ENCODE measurements around the gene ATP5MC3. TPM values are rescaled to one million over a fixed set of nuclear protein-coding genes. Genes with fewer than 3 reads are reported as not detected.

ATP5MC3 gene
- total RNA-seq, 1 experiment from 2014 or later = 254 TPM

GRCh38 chr2:175207741-175208438, 26.4 kb upstream of the ATP5MC3 start:
- Histone ChIP-seq H3K9me3 (ENCODE audit: low read length) (no peaks in the 10 kb centered on the region), H3K4me1 (ENCODE audit: insufficient read depth, low read length) (no peaks in the 10 kb centered on the region), H3K9ac (ENCODE audit: low read length) (no peak overlapping the region), H2AFZ (ENCODE audit: low read length) (no peak overlapping the region), H3K79me2 (ENCODE audit: low read length) (no peaks in the 10 kb centered on the region), H3K4me2 (ENCODE audit: low read length) (no peak overlapping the region), H3F3A (ENCODE audit: low read length, unreplicated experiment) (no peaks in the 10 kb centered on the region), H3K27me3 (ENCODE audit: low read length) (peaks cover 22% of the 10 kb centered on the region), H4K20me1 (ENCODE audit: low read length) (no peaks in the 10 kb centered on the region), H3K36me3 (ENCODE audit: low read depth, low read length) (no peaks in the 10 kb centered on the region), H3K27ac (ENCODE audit: low read length) (no peak overlapping the region), H3K9me2 (replicated peaks; ENCODE audit: low read length) (no peaks in the 10 kb centered on the region), H3K4me3 (ENCODE audit: low read length) (no peak overlapping the region)
- no peak for ATAC-seq
- ChIA-PET CTCF (interaction anchor here (0.5 kb wide), 1 partner anchor 889 kb away, joined by 3 read pairs; no protein-coding TSS in a partner anchor), POLR2A (ENCODE audit: unreplicated experiment) (no interaction called here)
- no TSS peak for BruUV-seq (replicated peaks)
- DNase-seq = no peak
- TF ChIP-seq EZH2phosphoT487 (IDR thresholded peaks at IDR 0.05; ENCODE audit: borderline replicate concordance, low read length) = no peak
- no peak for TF ChIP-seq CTCF (conservative IDR thresholded peaks at IDR 0.05; ENCODE audit: low read depth, low read length)
- no peak for TF ChIP-seq EZH2 (IDR thresholded peaks at IDR 0.05; ENCODE audit: low read length, unreplicated experiment)
- intact Hi-C loops (cut with micrococcal nuclease) = no loop called here

- TF ChIP-seq EZH2phosphoT487 (IDR thresholded peaks at IDR 0.05; ENCODE audit: borderline replicate concordance, low read length) (no peak), CTCF (conservative IDR thresholded peaks at IDR 0.05; ENCODE audit: low read depth, low read length) (no peak), EZH2 (IDR thresholded peaks at IDR 0.05; ENCODE audit: low read length, unreplicated experiment) (no peak)
- ChIA-PET POLR2A (ENCODE audit: unreplicated experiment) (no interaction called here), CTCF (interaction anchor here (0.7 kb wide), 1 partner anchor 65 kb away, joined by 3 read pairs; no protein-coding TSS in a partner anchor)
- no peak overlapping the region for H3K9ac ChIP-seq (ENCODE audit: low read length)
- no peak for ATAC-seq
- intact Hi-C loops (cut with micrococcal nuclease) = no loop called here
- no peak overlapping the region for H3K4me3 ChIP-seq (ENCODE audit: low read length)
- H3K4me1 ChIP-seq (ENCODE audit: insufficient read depth, low read length) = no peaks in the 10 kb centered on the region
- no peaks in the 10 kb centered on the region for H3K36me3 ChIP-seq (ENCODE audit: low read depth, low read length)
- H3K4me2 ChIP-seq (ENCODE audit: low read length) = no peak overlapping the region
- no peaks in the 10 kb centered on the region for H3K9me2 ChIP-seq (replicated peaks; ENCODE audit: low read length)
- no peaks in the 10 kb centered on the region for H4K20me1 ChIP-seq (ENCODE audit: low read length)
- H3F3A ChIP-seq (ENCODE audit: low read length, unreplicated experiment) = no peaks in the 10 kb centered on the region
- no TSS peak for BruUV-seq (replicated peaks)
- DNase-seq = no peak
- H3K79me2 ChIP-seq (ENCODE audit: low read length) = no peaks in the 10 kb centered on the region
- H3K9me3 ChIP-seq (ENCODE audit: low read length) = no peaks in the 10 kb centered on the region
- no peak overlapping the region for H2AFZ ChIP-seq (ENCODE audit: low read length)
- peaks cover 14% of the 10 kb centered on the region for H3K27me3 ChIP-seq (ENCODE audit: low read length)
- H3K27ac ChIP-seq (ENCODE audit: low read length) = no peak overlapping the region
Observed at GRCh38 chr2:175206866-175207265, 25.4 kb upstream of the ATP5MC3 start.

- Histone ChIP-seq H3K9me2 (replicated peaks; ENCODE audit: low read length) (no peaks in the 10 kb centered on the region), H3K9ac (ENCODE audit: low read length) (no peak overlapping the region), H3K27me3 (ENCODE audit: low read length) (peaks cover 4% of the 10 kb centered on the region; the same call in 1 of the 2 replicates), H3K27ac (ENCODE audit: low read length) (no peak overlapping the region), H3K4me3 (ENCODE audit: low read length) (no peak overlapping the region), H3F3A (ENCODE audit: low read length, unreplicated experiment) (no peaks in the 10 kb centered on the region), H3K36me3 (ENCODE audit: low read depth, low read length) (no peaks in the 10 kb centered on the region), H4K20me1 (ENCODE audit: low read length) (no peaks in the 10 kb centered on the region), H3K79me2 (ENCODE audit: low read length) (no peaks in the 10 kb centered on the region), H2AFZ (ENCODE audit: low read length) (no peak overlapping the region), H3K4me1 (ENCODE audit: insufficient read depth, low read length) (no peaks in the 10 kb centered on the region), H3K9me3 (ENCODE audit: low read length) (no peaks in the 10 kb centered on the region), H3K4me2 (ENCODE audit: low read length) (no peak overlapping the region)
- POLR2A ChIA-PET (ENCODE audit: unreplicated experiment) = no interaction called here
- no TSS peak for BruUV-seq (replicated peaks)
- TF ChIP-seq CTCF (conservative IDR thresholded peaks at IDR 0.05; ENCODE audit: low read depth, low read length) (no peak), EZH2phosphoT487 (IDR thresholded peaks at IDR 0.05; ENCODE audit: borderline replicate concordance, low read length) (no peak)
- 0 out of 2 replicates have a peak, but pooled peaks have one; percentile 17 for ATAC-seq
- CTCF ChIA-PET = no interaction called here
- DNase-seq = peak; percentile 32
- intact Hi-C loops (cut with micrococcal nuclease) = no loop called here
Observed at GRCh38 chr2:175205523-175205922, 24.0 kb upstream of the ATP5MC3 start.

All from PC-3 (cell line).